B cell (primary cell): ENCODE data around the gene TMEM170B. TPM values are rescaled to one million over a fixed set of nuclear protein-coding genes. Genes with fewer than 3 reads are reported as not detected.

Source experiments
- ATAC-seq: fragments of 200-7000 bp; cut with Tn5 transposase; one replicate; pipeline ENCODE4 v1.10.0; 2021; ENCODE audit warnings: low read depth, mild to moderate bottlenecking, moderate number of reproducible peaks, moderate library complexity
- CTCF ChIA-PET: fragments of 350-600 bp; sonication (Branson Sonifier 250); formaldehyde crosslinking; loops from one replicate; lab custom pipeline; 2021; ENCODE audit warnings: antibody characterized with exemption, inconsistent platforms; lab: Charles Lee
- POLR2A ChIA-PET: fragments of 350-600 bp; sonication (Branson Sonifier 250); formaldehyde crosslinking; loops from one replicate; lab custom pipeline; 2021; ENCODE audit warnings: antibody characterized with exemption; lab: Charles Lee
- DNase-seq: peaks from one replicate; pipeline ENCODE4 v3.0.0; 2013
- H2AFZ ChIP-seq: 2 replicates; pipeline ENCODE4 v1.6.1; 2012; ENCODE audit warnings: mild to moderate bottlenecking, low read depth, low read length; ENCODE audit not compliant: insufficient read depth, poor library complexity, severe bottlenecking
- H3K27ac ChIP-seq, 2 donors: 1 replicate in 1 of 2; 2 replicates in 1 of 2; pipeline ENCODE4 v1.5.1; 2012 to 2013; ENCODE audit warnings: low read length in 2 of 2, mild to moderate bottlenecking in 2 of 2, moderate library complexity in 1 of 2
- H3K27me3 ChIP-seq, 4 experiments: fragments of 200-600 bp in 1 of 4; sonication (generic) in 1 of 4; replicated peaks in 1 of 4; 1 replicate in 2 of 4; 2 replicates in 2 of 4; pipeline versions ENCODE4 v1.6.1 to v1.7.0; 2013 to 2016; ENCODE audit warnings: low read length in 3 of 4, mild to moderate bottlenecking in 2 of 4, mixed read lengths in 1 of 4, moderate library complexity in 1 of 4; ENCODE audit not compliant: insufficient read depth in 4 of 4, control insufficient read depth in 3 of 4; ENCODE audit errors: control extremely low read depth in 1 of 4
- H3K36me3 ChIP-seq, 2 experiments: replicated peaks in 1 of 2; 1 replicate in 1 of 2; 2 replicates in 1 of 2; pipeline versions ENCODE4 v1.6.1 to v1.7.1; 2013; ENCODE audit warnings: low read length in 1 of 2; ENCODE audit not compliant: insufficient read depth in 2 of 2, control insufficient read depth in 1 of 2; ENCODE audit errors: control extremely low read depth in 1 of 2, extremely low read depth in 1 of 2
- H3K4me1 ChIP-seq, 2 donors: fragments of 200-600 bp in 1 of 2; sonication (generic) in 1 of 2; 1 replicate in 1 of 2; 2 replicates in 1 of 2; pipeline versions ENCODE4 v1.5.1 to v1.6.1; 2013 to 2017; ENCODE audit warnings: low read length in 2 of 2; ENCODE audit not compliant: control insufficient read depth in 2 of 2, insufficient read depth in 2 of 2
- H3K4me2 ChIP-seq: replicated peaks from 2 replicates; pipeline ENCODE3; 2012; ENCODE audit warnings: mild to moderate bottlenecking, low read depth, low read length; ENCODE audit not compliant: poor library complexity, severe bottlenecking
- H3K4me3 ChIP-seq, 5 experiments: fragments of 200-600 bp in 1 of 5; sonication (generic) in 1 of 5; 1 replicate in 3 of 5; 2 replicates in 2 of 5; pipeline versions ENCODE4 v1.5.1 to v1.7.0; 2011 to 2016; ENCODE audit warnings: low read length in 4 of 5, mild to moderate bottlenecking in 4 of 5, low read depth in 2 of 5, control low read depth in 1 of 5, moderate library complexity in 1 of 5; ENCODE audit not compliant: insufficient read depth in 1 of 5; ENCODE audit errors: control extremely low read depth in 1 of 5, extremely low read depth in 1 of 5
- H3K79me2 ChIP-seq: fragments of 200-600 bp; sonication (generic); one replicate; pipeline ENCODE4 v1.6.0; 2016; ENCODE audit warnings: low read length; ENCODE audit not compliant: control insufficient read depth, insufficient read depth
- H3K9ac ChIP-seq: fragments of 200-600 bp; sonication (generic); 2 replicates; pipeline ENCODE4 v1.6.1; 2017; ENCODE audit warnings: mild to moderate bottlenecking, low read length, moderate library complexity
- H3K9me3 ChIP-seq, 3 donors: one replicate each; pipeline versions ENCODE4 v1.6.1 to v1.7.1; 2013; ENCODE audit warnings: low read length in 2 of 3; ENCODE audit not compliant: control insufficient read depth in 2 of 3, insufficient read depth in 1 of 3; ENCODE audit errors: control extremely low read depth in 1 of 3
- H4K20me1 ChIP-seq: 2 replicates; pipeline ENCODE4 v1.6.0; 2012; ENCODE audit warnings: mild to moderate bottlenecking, low read length; ENCODE audit not compliant: insufficient read depth, control insufficient read depth, poor library complexity, severe bottlenecking
- H3K27ac Mint-ChIP-seq: one replicate; pipeline ENCODE4 v1.8.0; 2021; ENCODE audit warnings: mixed read lengths
- H3K27me3 Mint-ChIP-seq: one replicate; pipeline ENCODE4 v1.8.0; 2021; ENCODE audit warnings: mixed read lengths
- H3K4me1 Mint-ChIP-seq: one replicate; pipeline ENCODE4 v1.8.0; 2021; ENCODE audit warnings: mixed read lengths
- H3K4me3 Mint-ChIP-seq: one replicate; pipeline ENCODE4 v1.8.0; 2021; ENCODE audit warnings: mixed read lengths
- H3K9me3 Mint-ChIP-seq: one replicate; pipeline ENCODE4 v1.8.0; 2022; ENCODE audit warnings: mixed read lengths; ENCODE audit not compliant: insufficient read depth
- CTCF ChIP-seq: fragments of 200-600 bp; IDR thresholded peaks from one replicate; pipeline ENCODE4 v1.8.0; 2022; ENCODE audit warnings: antibody characterized with exemption, mild to moderate bottlenecking
- EZH2 ChIP-seq: IDR thresholded peaks from 2 replicates; pipeline ENCODE4 v1.6.1; 2012; ENCODE audit warnings: borderline replicate concordance, low read depth, mild to moderate bottlenecking, moderate library complexity, low read length; ENCODE audit not compliant: insufficient read depth, poor library complexity, severe bottlenecking
- WGBS: methylation state at CpG from one replicate; pipeline ENCODE4 v1.1.5; 2013; ENCODE audit warnings: missing lambda C conversion rate; ENCODE audit not compliant: insufficient coverage; 5-methylcytosine and 5-hydroxymethylcytosine counted together
- intact Hi-C: fragments of 100-400 bp; cut with micrococcal nuclease; formaldehyde crosslinking; loops from one replicate; pipeline ENCODE4 v1.10.0; 2022
- polyA plus RNA-seq: library from polyadenylated mRNA; depleted of rRNA; stranded (reverse); fragments of >200 nt; gene quantifications from 2 replicates; pipeline ENCODE4 v1.2.3, GENCODE V29; 2012
- total RNA-seq, 2 donors: library from RNA; stranded (reverse); fragments of 120-200 nt in 1 of 2; gene quantifications; 1 replicate in 1 of 2; 2 replicates in 1 of 2; pipeline versions ENCODE4 v1.2.3 to v1.2.4, GENCODE V29; 2013 to 2022

Gene TMEM170B
- total and polyA plus RNA-seq, 2 donors (not counting 1 experiment from before 2014, with no cell fraction given): 0.64 to 3.4 TPM

- Histone ChIP-seq H3K9me3 (no peaks in the 10 kb centered on the region), H3K36me3 (no peaks in the 10 kb centered on the region), H3K79me2 (no peaks in the 10 kb centered on the region), H3K4me1 (no peaks in the 10 kb centered on the region), H3K4me2 (no peak overlapping the region), H3K4me3 (no peak overlapping the region), H2AFZ (no peak overlapping the region), H4K20me1 (no peaks in the 10 kb centered on the region), H3K9ac (no peak overlapping the region), H3K27me3 (no peaks in the 10 kb centered on the region), H3K27ac (no peak overlapping the region)
- Mint-ChIP-seq H3K27me3 (no peaks in the 10 kb centered on the region), H3K4me1 (peaks cover 3% of the 10 kb centered on the region), H3K4me3 (no peak overlapping the region), H3K9me3 (no peaks in the 10 kb centered on the region), H3K27ac (no peak overlapping the region)
- intact Hi-C loops: loop anchor here (10.0 kb wide), 1 partner anchor 396 kb away; no protein-coding TSS in a partner anchor
- no peak for TF ChIP-seq CTCF
- TF ChIP-seq EZH2: no peak
- no peak for DNase-seq
- whole genome bisulfite sequencing: no CpG with 5 or more reads among the region's 2 CpGs
- ChIA-PET CTCF (interaction anchor here (1.1 kb wide), 1 partner anchor 402 kb away, joined by 3 read pairs; no protein-coding TSS in a partner anchor), POLR2A (no interaction called here)
- ATAC-seq: no peak
Observed at GRCh38 chr6:11571073-11571472, 33.5 kb downstream of the TMEM170B start.

GRCh38 chr6:11575408-11576033 lies 38.0 kb downstream of the TMEM170B start:
- Histone ChIP-seq H4K20me1 (no peaks in the 10 kb centered on the region), H3K4me3 (no peak overlapping the region), H3K9me3 (no peaks in the 10 kb centered on the region), H3K4me2 (no peak overlapping the region), H3K27ac (no peak overlapping the region), H3K4me1 (no peaks in the 10 kb centered on the region), H3K36me3 (no peaks in the 10 kb centered on the region), H3K79me2 (no peaks in the 10 kb centered on the region), H2AFZ (no peak overlapping the region), H3K27me3 (no peaks in the 10 kb centered on the region), H3K9ac (no peak overlapping the region)
- ATAC-seq (peak; percentile 85), DNase-seq (peak; percentile 74)
- Mint-ChIP-seq H3K27me3 (no peaks in the 10 kb centered on the region), H3K9me3 (no peaks in the 10 kb centered on the region), H3K27ac (no peak overlapping the region), H3K4me1 (peaks cover 3% of the 10 kb centered on the region), H3K4me3 (no peak overlapping the region)
- peak; percentile 93 for TF ChIP-seq CTCF
- TF ChIP-seq EZH2: no peak
- intact Hi-C loops: loop anchor here (1.0 to 10.0 kb wide), 3 partner anchors 79 to 623 kb away; no protein-coding TSS in a partner anchor
- WGBS: 42% methylated on average over 4 of the region's 10 CpGs
- ChIA-PET POLR2A (no interaction called here), CTCF (interaction anchor here (0.7 to 2.8 kb wide), 25 partner anchors 9 to 624 kb away, joined by 3 to 30 read pairs (median 4); no protein-coding TSS in a partner anchor)
